Measurements from ENCODE around the gene TNNC1. TPM values are rescaled to one million over a fixed set of nuclear protein-coding genes. Genes with fewer than 3 reads are reported as not detected.

Gene TNNC1
- total and polyA plus RNA-seq, 2 donors (not counting 1 experiment from before 2014, with no cell fraction given), result 1.1 to 5.4 TPM

DNA sequence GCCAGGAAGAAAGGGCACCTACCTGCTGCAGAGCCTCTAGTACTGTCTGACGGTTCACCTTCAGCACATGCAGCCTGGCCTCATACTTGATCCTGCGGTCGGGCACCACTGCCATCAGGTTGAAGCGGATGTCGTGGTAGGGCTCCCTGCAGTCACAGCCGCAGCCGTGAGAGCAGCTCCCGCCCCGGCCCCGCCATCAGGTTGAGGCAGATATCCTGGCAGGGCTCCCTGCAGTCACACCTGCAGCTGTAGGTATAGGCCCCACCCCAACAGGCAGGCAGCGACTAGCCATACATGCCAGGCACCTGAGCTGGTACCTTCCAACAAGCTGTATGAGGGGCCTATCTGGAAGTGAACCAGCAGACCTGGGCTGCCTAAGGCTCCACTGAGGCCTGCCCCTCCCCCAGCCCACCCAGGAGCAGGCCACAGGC, 47.6 kb downstream of the TNNC1 start:
- WGBS (ENCODE audit: insufficient coverage), result 98% methylated on average over 10 of the region's 11 CpGs
- intact Hi-C loops (cut with micrococcal nuclease), result no loop called here
- DNase-seq (no peak), ATAC-seq (ENCODE audit: low read depth) (no peak)
- no peak overlapping the region for H3K27ac Mint-ChIP-seq
- H3K27me3 Mint-ChIP-seq, result no peaks in the 10 kb centered on the region
- no peak overlapping the region for H3K4me3 Mint-ChIP-seq
- Histone ChIP-seq H3K27me3 (replicated peaks in 1 of 4; ENCODE audit: control extremely low read depth in 1 of 4, control insufficient read depth in 3 of 4, insufficient read depth in 4 of 4, low read length in 3 of 4) (no peaks in the 10 kb centered on the region), H4K20me1 (ENCODE audit: control insufficient read depth, insufficient read depth, low read length, poor library complexity, severe bottlenecking) (peaks cover 14% of the 10 kb centered on the region), H3K9me3 (ENCODE audit: control extremely low read depth in 1 of 3, control insufficient read depth in 2 of 3, insufficient read depth in 1 of 3, low read length in 2 of 3) (no peaks in the 10 kb centered on the region), H2AFZ (ENCODE audit: insufficient read depth, low read depth, low read length, poor library complexity, severe bottlenecking) (no peak overlapping the region), H3K79me2 (ENCODE audit: control insufficient read depth, insufficient read depth, low read length) (peaks cover 32% of the 10 kb centered on the region), H3K4me1 (ENCODE audit: control insufficient read depth in 2 of 2, insufficient read depth in 2 of 2, low read length in 2 of 2) (peaks cover 13 to 25% of the 10 kb centered on the region in 2 donors), H3K27ac (ENCODE audit: low read length in 2 of 2) (no peak overlapping the region), H3K9ac (ENCODE audit: low read length) (no peak overlapping the region), H3K4me3 (ENCODE audit: control extremely low read depth in 1 of 5, extremely low read depth in 1 of 5, insufficient read depth in 1 of 5, low read depth in 2 of 5, low read length in 4 of 5) (no peak overlapping the region), H3K4me2 (replicated peaks; ENCODE audit: low read depth, low read length, poor library complexity, severe bottlenecking) (no peak overlapping the region), H3K36me3 (replicated peaks in 1 of 2; ENCODE audit: control extremely low read depth in 1 of 2, control insufficient read depth in 1 of 2, extremely low read depth in 1 of 2, insufficient read depth in 2 of 2, low read length in 1 of 2) (peaks cover 4 to 76% of the 10 kb centered on the region in 2 experiments)
- TF ChIP-seq EZH2 (IDR thresholded peaks at IDR 0.05; ENCODE audit: borderline replicate concordance, insufficient read depth, low read depth, low read length, poor library complexity, severe bottlenecking), result no peak
- TF ChIP-seq, protein P1, sequence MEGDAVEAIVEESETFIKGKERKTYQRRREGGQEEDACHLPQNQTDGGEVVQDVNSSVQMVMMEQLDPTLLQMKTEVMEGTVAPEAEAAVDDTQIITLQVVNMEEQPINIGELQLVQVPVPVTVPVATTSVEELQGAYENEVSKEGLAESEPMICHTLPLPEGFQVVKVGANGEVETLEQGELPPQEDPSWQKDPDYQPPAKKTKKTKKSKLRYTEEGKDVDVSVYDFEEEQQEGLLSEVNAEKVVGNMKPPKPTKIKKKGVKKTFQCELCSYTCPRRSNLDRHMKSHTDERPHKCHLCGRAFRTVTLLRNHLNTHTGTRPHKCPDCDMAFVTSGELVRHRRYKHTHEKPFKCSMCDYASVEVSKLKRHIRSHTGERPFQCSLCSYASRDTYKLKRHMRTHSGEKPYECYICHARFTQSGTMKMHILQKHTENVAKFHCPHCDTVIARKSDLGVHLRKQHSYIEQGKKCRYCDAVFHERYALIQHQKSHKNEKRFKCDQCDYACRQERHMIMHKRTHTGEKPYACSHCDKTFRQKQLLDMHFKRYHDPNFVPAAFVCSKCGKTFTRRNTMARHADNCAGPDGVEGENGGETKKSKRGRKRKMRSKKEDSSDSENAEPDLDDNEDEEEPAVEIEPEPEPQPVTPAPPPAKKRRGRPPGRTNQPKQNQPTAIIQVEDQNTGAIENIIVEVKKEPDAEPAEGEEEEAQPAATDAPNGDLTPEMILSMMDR (IDR thresholded peaks at IDR 0.05), result no peak
- ChIA-PET CTCF (no interaction called here), POLR2A (interaction anchor here (0.6 kb wide), 1 partner anchor 19 kb away, joined by 3 read pairs; no protein-coding TSS in a partner anchor)
- H3K4me1 Mint-ChIP-seq, result peaks cover 21% of the 10 kb centered on the region
- H3K9me3 Mint-ChIP-seq (ENCODE audit: insufficient read depth), result no peaks in the 10 kb centered on the region

DNA sequence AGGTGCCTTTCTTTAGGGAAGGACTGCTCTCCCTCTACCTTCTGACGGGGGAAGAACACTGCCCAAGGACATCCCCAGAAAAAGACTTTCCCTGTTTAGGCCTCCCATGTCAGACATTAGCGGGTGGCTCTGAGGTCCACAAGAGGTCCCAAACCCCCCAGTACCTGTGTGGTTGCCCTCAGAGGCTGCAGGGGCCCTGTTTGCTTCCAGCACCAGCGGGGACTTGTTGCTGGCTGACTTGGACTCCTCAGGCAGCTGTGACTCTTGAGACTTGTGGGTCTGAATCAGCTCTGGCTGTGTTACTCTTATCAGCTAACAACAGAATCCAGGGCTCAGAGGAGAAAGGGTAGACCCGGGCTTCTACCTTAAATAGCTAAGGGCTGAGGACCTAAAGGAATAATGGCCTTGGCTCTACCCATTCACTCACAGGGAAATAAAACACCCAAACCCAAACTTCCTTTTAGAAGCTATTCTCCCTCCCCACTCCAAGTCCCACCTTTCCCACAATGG, 48.2 kb downstream of the TNNC1 start:
- no peak for ATAC-seq (ENCODE audit: low read depth)
- TF ChIP-seq, protein P1 (IDR thresholded peaks at IDR 0.05), result no peak
- no peak for TF ChIP-seq EZH2 (IDR thresholded peaks at IDR 0.05; ENCODE audit: borderline replicate concordance, insufficient read depth, low read depth, low read length, poor library complexity, severe bottlenecking)
- Histone ChIP-seq H3K4me2 (replicated peaks; ENCODE audit: low read depth, low read length, poor library complexity, severe bottlenecking) (no peak overlapping the region), H2AFZ (ENCODE audit: insufficient read depth, low read depth, low read length, poor library complexity, severe bottlenecking) (no peak overlapping the region), H4K20me1 (ENCODE audit: control insufficient read depth, insufficient read depth, low read length, poor library complexity, severe bottlenecking) (peaks cover 14% of the 10 kb centered on the region), H3K9me3 (ENCODE audit: control extremely low read depth in 1 of 3, control insufficient read depth in 2 of 3, insufficient read depth in 1 of 3, low read length in 2 of 3) (no peaks in the 10 kb centered on the region), H3K79me2 (ENCODE audit: control insufficient read depth, insufficient read depth, low read length) (peaks cover 32% of the 10 kb centered on the region), H3K4me3 (ENCODE audit: control extremely low read depth in 1 of 5, extremely low read depth in 1 of 5, insufficient read depth in 1 of 5, low read depth in 2 of 5, low read length in 4 of 5) (no peak overlapping the region), H3K27ac (ENCODE audit: low read length in 2 of 2) (no peak overlapping the region), H3K9ac (ENCODE audit: low read length) (no peak overlapping the region), H3K27me3 (replicated peaks in 1 of 4; ENCODE audit: control extremely low read depth in 1 of 4, control insufficient read depth in 3 of 4, insufficient read depth in 4 of 4, low read length in 3 of 4) (no peaks in the 10 kb centered on the region), H3K4me1 (ENCODE audit: control insufficient read depth in 2 of 2, insufficient read depth in 2 of 2, low read length in 2 of 2) (peaks cover 10 to 19% of the 10 kb centered on the region in 2 donors), H3K36me3 (replicated peaks in 1 of 2; ENCODE audit: control extremely low read depth in 1 of 2, control insufficient read depth in 1 of 2, extremely low read depth in 1 of 2, insufficient read depth in 2 of 2, low read length in 1 of 2) (peaks cover 4 to 81% of the 10 kb centered on the region in 2 experiments)
- 100% methylated on average over 3 of the region's 4 CpGs for WGBS (ENCODE audit: insufficient coverage)
- CTCF ChIA-PET, result interaction anchor here (0.6 kb wide), 1 partner anchor 254 kb away, joined by 3 read pairs; no protein-coding TSS in a partner anchor
- no peak overlapping the region for H3K4me3 Mint-ChIP-seq
- intact Hi-C loops (cut with micrococcal nuclease), result no loop called here
- H3K27ac Mint-ChIP-seq, result no peak overlapping the region
- POLR2A ChIA-PET, result interaction anchor here (0.6 kb wide), 1 partner anchor 20 kb away, joined by 3 read pairs; no protein-coding TSS in a partner anchor
- no peak for DNase-seq
- no peaks in the 10 kb centered on the region for H3K9me3 Mint-ChIP-seq (ENCODE audit: insufficient read depth)
- H3K4me1 Mint-ChIP-seq, result peaks cover 16% of the 10 kb centered on the region
- H3K27me3 Mint-ChIP-seq, result no peaks in the 10 kb centered on the region
